Peyer's patch (tissue), 4 donors: Measurements from ENCODE around the gene IFT52. TPM values are rescaled to one million over a fixed set of nuclear protein-coding genes. Genes with fewer than 3 reads are reported as not detected.

Experiments
- DNase-seq, 3 donors: peaks; one replicate each; pipeline ENCODE4 v3.0.0-alpha.2; 2017 to 2019
- H3K27ac ChIP-seq, 4 donors: fragments of 200-600 bp; sonication (generic); one replicate each; pipeline ENCODE4 v1.5.1; 2016 to 2019
- H3K27me3 ChIP-seq, 2 donors: fragments of 200-600 bp; sonication (generic); one replicate each; pipeline ENCODE4 v1.5.1; 2019
- H3K36me3 ChIP-seq, 3 donors: fragments of 200-600 bp; sonication (generic); one replicate each; pipeline ENCODE4 v1.5.1; 2016 to 2019
- H3K4me1 ChIP-seq, 4 donors: fragments of 200-600 bp; sonication (generic); one replicate each; pipeline ENCODE4 v1.5.1; 2016 to 2019
- H3K4me3 ChIP-seq, 4 donors: fragments of 200-600 bp; sonication (generic); 1 replicate in 3 of 4; 2 replicates in 1 of 4; pipeline ENCODE4 v1.5.1; 2016 to 2019; ENCODE audit warnings: mild to moderate bottlenecking in 1 of 4
- H3K9me3 ChIP-seq, 4 donors: fragments of 200-600 bp; sonication (generic); one replicate each; pipeline ENCODE4 v1.5.1; 2016 to 2019; ENCODE audit warnings: mild to moderate bottlenecking in 1 of 4
- POLR2A ChIP-seq, 2 donors: fragments of 450-650 bp; IDR thresholded peaks; one replicate each; pipeline ENCODE4 v1.5.1; 2017; ENCODE audit warnings: antibody characterized with exemption in 2 of 2, mild to moderate bottlenecking in 2 of 2, moderate library complexity in 2 of 2
- total RNA-seq, 4 donors: library from RNA; depleted of rRNA; stranded (reverse); fragments of >200 nt; gene quantifications; one replicate each; pipeline ENCODE4 v1.1.0, GENCODE V29; 2016
- TF ChIP-seq, protein P1 (sequence below), 6 experiments: fragments of 450-650 bp in 4 of 6; fragments of 200-600 bp in 2 of 6; sonication (generic) in 1 of 6; IDR thresholded peaks; one replicate each; pipeline ENCODE4 v1.5.1; 2017 to 2019; ENCODE audit warnings: antibody characterized with exemption in 6 of 6, mild to moderate bottlenecking in 3 of 6, moderate library complexity in 1 of 6

IFT52 gene
- total RNA-seq, 4 donors from 2014 or later: 15.7 to 30.8 (median 17.0) TPM

DNA sequence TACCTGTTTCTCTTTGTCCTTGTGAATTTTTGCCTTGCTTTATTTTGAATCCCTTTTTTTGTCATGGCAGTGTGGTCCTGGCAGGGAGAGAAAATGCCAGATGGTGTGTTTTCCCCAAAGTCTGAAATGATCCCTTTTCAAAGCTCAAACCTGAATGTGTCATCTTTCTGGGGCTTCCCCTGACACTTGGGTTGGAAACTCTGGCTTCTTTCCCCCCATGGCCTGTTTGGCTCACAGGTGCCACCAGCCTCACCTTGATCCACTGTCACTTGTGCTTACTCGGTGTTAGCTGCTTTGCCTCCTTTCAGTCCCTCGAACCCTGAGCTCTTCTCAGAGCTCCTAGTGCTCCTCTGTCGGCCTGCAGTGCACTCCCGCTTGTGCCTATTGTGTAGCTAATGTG lies 98.4 kb downstream of the IFT52 start:
- Histone ChIP-seq H3K9me3 (no peaks in the 10 kb centered on the region), H3K27ac (no peak overlapping the region), H3K36me3 (no peaks in the 10 kb centered on the region), H3K4me3 (no peak overlapping the region), H3K27me3 (no peaks in the 10 kb centered on the region), H3K4me1 (no peaks in the 10 kb centered on the region)
- no peak for TF ChIP-seq POLR2A (IDR thresholded peaks at IDR 0.05)
- TF ChIP-seq, protein P1, sequence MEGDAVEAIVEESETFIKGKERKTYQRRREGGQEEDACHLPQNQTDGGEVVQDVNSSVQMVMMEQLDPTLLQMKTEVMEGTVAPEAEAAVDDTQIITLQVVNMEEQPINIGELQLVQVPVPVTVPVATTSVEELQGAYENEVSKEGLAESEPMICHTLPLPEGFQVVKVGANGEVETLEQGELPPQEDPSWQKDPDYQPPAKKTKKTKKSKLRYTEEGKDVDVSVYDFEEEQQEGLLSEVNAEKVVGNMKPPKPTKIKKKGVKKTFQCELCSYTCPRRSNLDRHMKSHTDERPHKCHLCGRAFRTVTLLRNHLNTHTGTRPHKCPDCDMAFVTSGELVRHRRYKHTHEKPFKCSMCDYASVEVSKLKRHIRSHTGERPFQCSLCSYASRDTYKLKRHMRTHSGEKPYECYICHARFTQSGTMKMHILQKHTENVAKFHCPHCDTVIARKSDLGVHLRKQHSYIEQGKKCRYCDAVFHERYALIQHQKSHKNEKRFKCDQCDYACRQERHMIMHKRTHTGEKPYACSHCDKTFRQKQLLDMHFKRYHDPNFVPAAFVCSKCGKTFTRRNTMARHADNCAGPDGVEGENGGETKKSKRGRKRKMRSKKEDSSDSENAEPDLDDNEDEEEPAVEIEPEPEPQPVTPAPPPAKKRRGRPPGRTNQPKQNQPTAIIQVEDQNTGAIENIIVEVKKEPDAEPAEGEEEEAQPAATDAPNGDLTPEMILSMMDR (IDR thresholded peaks at IDR 0.05): no peak
- DNase-seq: no peak

GRCh38 chr20:43690943-43691598 lies 100.3 kb downstream of the IFT52 start:
- TF ChIP-seq, protein P1 (IDR thresholded peaks at IDR 0.05): no peak
- TF ChIP-seq POLR2A (IDR thresholded peaks at IDR 0.05): no peak
- Histone ChIP-seq H3K27me3 (no peaks in the 10 kb centered on the region), H3K4me3 (no peak overlapping the region), H3K4me1 (no peaks in the 10 kb centered on the region), H3K27ac (no peak overlapping the region), H3K9me3 (no peaks in the 10 kb centered on the region), H3K36me3 (no peaks in the 10 kb centered on the region)
- no peak for DNase-seq

DNA sequence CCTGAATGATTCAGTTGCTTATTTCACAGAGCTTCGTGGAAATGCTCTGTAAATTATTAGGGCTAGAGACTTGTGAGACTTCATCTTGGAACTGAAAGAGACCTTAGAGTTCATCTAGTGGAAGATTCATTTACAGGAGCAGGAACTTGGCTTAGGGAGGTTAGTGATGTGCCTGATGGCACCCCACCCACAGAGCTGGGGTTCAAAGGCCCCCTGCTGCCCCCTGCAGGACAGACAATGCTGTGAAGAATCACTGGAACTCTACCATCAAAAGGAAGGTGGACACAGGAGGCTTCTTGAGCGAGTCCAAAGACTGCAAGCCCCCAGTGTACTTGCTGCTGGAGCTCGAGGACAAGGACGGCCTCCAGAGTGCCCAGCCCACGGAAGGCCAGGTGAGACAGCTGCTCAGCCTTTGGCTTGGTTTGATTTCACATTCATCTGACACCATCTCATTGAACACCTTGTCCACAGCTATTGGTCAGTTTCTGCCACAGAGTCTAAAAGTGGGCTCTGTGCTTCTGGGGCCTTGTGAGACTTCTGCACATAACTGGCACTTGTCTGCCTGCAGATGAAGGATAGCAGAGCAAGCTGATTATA lies 101.3 kb downstream of the IFT52 start:
- Histone ChIP-seq H3K4me1 (no peaks in the 10 kb centered on the region), H3K27ac (no peak overlapping the region), H3K9me3 (no peaks in the 10 kb centered on the region), H3K4me3 (no peak overlapping the region), H3K36me3 (no peaks in the 10 kb centered on the region), H3K27me3 (no peaks in the 10 kb centered on the region)
- DNase-seq: peak; percentile 72 to 89 (median 77)
- TF ChIP-seq POLR2A (IDR thresholded peaks at IDR 0.05): no peak
- TF ChIP-seq, protein P1 (IDR thresholded peaks at IDR 0.05): peak; percentile 12 to 72 (median 70)

GRCh38 chr20:43694763-43695162 lies 104.0 kb downstream of the IFT52 start:
- Histone ChIP-seq H3K4me3 (no peak overlapping the region), H3K27me3 (no peaks in the 10 kb centered on the region), H3K27ac (no peak overlapping the region), H3K9me3 (no peaks in the 10 kb centered on the region), H3K36me3 (no peaks in the 10 kb centered on the region), H3K4me1 (no peaks in the 10 kb centered on the region)
- no peak for DNase-seq
- TF ChIP-seq, protein P1 (IDR thresholded peaks at IDR 0.05): no peak
- TF ChIP-seq POLR2A (IDR thresholded peaks at IDR 0.05): no peak

GRCh38 chr20:43695571-43695970 lies 104.8 kb downstream of the IFT52 start:
- Histone ChIP-seq H3K27me3 (no peaks in the 10 kb centered on the region), H3K4me3 (no peak overlapping the region), H3K9me3 (no peaks in the 10 kb centered on the region), H3K27ac (no peak overlapping the region), H3K4me1 (no peaks in the 10 kb centered on the region), H3K36me3 (no peaks in the 10 kb centered on the region)
- no peak for DNase-seq
- TF ChIP-seq, protein P1 (IDR thresholded peaks at IDR 0.05): no peak
- TF ChIP-seq POLR2A (IDR thresholded peaks at IDR 0.05): no peak

Other genes starting within 250 kb of the IFT52 start
- 100 to 1,000 TPM in 2 of 4 donors, 10 to 100 TPM in 2; 64.2 to 111 (median 87.3) TPM for gene SRSF6, start 133.0 kb upstream of the IFT52 start, total RNA-seq
- 10 to 100 TPM; 18.0 to 37.4 (median 31.2) TPM for gene L3MBTL1, start 83.2 kb upstream of the IFT52 start, total RNA-seq
- 100 to 1,000 TPM in 2 of 4 donors, 10 to 100 TPM in 2; 64.4 to 160 (median 115) TPM for gene SGK2, start 31.9 kb upstream of the IFT52 start, total RNA-seq
- 10 to 100 TPM in 1 of 4 donors, 1 to 10 TPM in 3; 1.5 to 27.2 (median 2.6) TPM for gene MYBL2, start 76.2 kb downstream of the IFT52 start, total RNA-seq
- gene GTSF1L, start 136.1 kb downstream of the IFT52 start, total RNA-seq: not detected